ENCODE data around the gene DENND1B.

GRCh38 chr1:197620714-197621163, 154.5 kb downstream of the DENND1B start:
- no peak for TF ChIP-seq CTCF (IDR thresholded peaks at IDR 0.05)
- TF ChIP-seq POLR2A (IDR thresholded peaks at IDR 0.05), result no peak
